Uterus (tissue), 4 donors: ENCODE results near the gene KLHL8. TPM values are rescaled to one million over a fixed set of nuclear protein-coding genes. Genes with fewer than 3 reads are reported as not detected.

Source experiments
- DNase-seq, 2 donors: peaks; one replicate each; pipeline ENCODE4 v3.0.0-alpha.2; 2019 to 2020
- H3K27ac ChIP-seq, 2 donors: fragments of 200-600 bp; sonication (generic); 1 replicate in 1 of 2; 2 replicates in 1 of 2; pipeline ENCODE4 v1.5.1; 2016 to 2018
- H3K27me3 ChIP-seq, 2 donors: fragments of 200-600 bp; sonication (generic); one replicate each; pipeline ENCODE4 v1.5.1; 2018 to 2019; ENCODE audit warnings: control low read depth in 1 of 2
- H3K36me3 ChIP-seq, 2 donors: fragments of 200-600 bp; sonication (generic); one replicate each; pipeline ENCODE4 v1.5.1; 2019; ENCODE audit warnings: control low read depth in 1 of 2
- H3K4me1 ChIP-seq, 2 donors: fragments of 200-600 bp; sonication (generic); one replicate each; pipeline ENCODE4 v1.5.1; 2018 to 2019; ENCODE audit warnings: control low read depth in 1 of 2
- H3K4me3 ChIP-seq, 2 donors: fragments of 200-600 bp; sonication (generic); 1 replicate in 1 of 2; 2 replicates in 1 of 2; pipeline ENCODE4 v1.5.1; 2018 to 2019; ENCODE audit warnings: mild to moderate bottlenecking in 1 of 2
- H3K9me3 ChIP-seq, 2 donors: fragments of 200-600 bp; sonication (generic); one replicate each; pipeline ENCODE4 v1.5.1; 2019; ENCODE audit warnings: control low read depth in 1 of 2
- POLR2A ChIP-seq, 2 donors: fragments of 450-650 bp; IDR thresholded peaks; one replicate each; pipeline ENCODE4 v1.6.1; 2016; ENCODE audit warnings: antibody characterized with exemption in 2 of 2, mild to moderate bottlenecking in 1 of 2, moderate library complexity in 1 of 2
- intact Hi-C: fragments of 100-400 bp; cut with DNase I; formaldehyde crosslinking; loops from one replicate; pipeline ENCODE4 v1.15.1; 2023; ENCODE audit warnings: low total_unique reads
- total RNA-seq, 4 donors: library from RNA; depleted of rRNA in 3 of 4; stranded (reverse); fragments of >200 nt in 3 of 4; gene quantifications; one replicate each; pipeline versions ENCODE4 v1.1.0 to v1.2.4, GENCODE V29; 2014 to 2023
- TF ChIP-seq, protein P1 (sequence below), 4 experiments: fragments of 200-600 bp in 2 of 4; fragments of 450-650 bp in 2 of 4; sonication (generic) in 2 of 4; IDR thresholded peaks; one replicate each; pipeline ENCODE4 v1.5.1; 2016 to 2019; ENCODE audit warnings: antibody characterized with exemption in 4 of 4, mild to moderate bottlenecking in 2 of 4, moderate library complexity in 1 of 4
- donor health status: DM: yes; HTN: yes; CAD: no.

KLHL8 gene
- total RNA-seq, 4 donors from 2014 or later: 10.0 to 31.8 (median 24.5) TPM

DNA sequence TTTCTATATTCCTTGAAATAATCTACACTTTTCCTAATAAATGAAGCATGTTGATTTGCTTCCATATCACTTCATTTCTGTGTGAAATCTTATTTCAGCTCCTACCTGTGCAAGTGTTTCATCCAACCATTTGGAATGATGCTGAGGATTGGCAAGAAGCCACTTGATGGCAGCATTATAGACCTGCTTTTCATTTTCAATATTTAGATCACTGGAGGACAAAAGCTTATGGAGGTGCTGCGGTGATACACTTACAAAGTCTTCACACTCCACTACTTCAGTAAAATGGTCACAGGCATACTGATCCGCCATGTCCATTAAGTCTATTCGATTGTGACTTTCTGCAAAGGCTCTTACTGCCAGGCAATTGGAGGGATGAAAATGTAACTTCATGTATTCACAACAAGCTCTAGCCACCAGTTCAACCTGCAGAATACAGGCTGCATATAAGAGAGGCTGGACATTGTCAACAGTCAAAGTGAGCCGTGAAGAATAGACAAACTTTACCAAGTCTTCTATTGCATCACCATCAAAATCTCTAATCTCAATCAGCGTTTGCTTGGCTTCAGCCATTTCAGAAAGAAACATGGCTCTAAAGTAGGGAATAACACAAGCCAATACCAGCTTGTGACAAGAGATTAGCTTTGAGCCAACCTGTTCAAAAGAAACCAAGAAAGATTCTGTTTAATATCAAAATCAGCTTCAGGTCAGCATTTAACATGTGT is 35.1 kb downstream of the KLHL8 start:
- Histone ChIP-seq H3K9me3 (no peaks in the 10 kb centered on the region), H3K27me3 (no peaks in the 10 kb centered on the region), H3K4me3 (no peak overlapping the region), H3K27ac (no peak overlapping the region), H3K4me1 (no peaks in the 10 kb centered on the region), H3K36me3 (no peaks in the 10 kb centered on the region)
- no peak for DNase-seq
- TF ChIP-seq POLR2A (IDR thresholded peaks at IDR 0.05): no peak
- TF ChIP-seq, protein P1, sequence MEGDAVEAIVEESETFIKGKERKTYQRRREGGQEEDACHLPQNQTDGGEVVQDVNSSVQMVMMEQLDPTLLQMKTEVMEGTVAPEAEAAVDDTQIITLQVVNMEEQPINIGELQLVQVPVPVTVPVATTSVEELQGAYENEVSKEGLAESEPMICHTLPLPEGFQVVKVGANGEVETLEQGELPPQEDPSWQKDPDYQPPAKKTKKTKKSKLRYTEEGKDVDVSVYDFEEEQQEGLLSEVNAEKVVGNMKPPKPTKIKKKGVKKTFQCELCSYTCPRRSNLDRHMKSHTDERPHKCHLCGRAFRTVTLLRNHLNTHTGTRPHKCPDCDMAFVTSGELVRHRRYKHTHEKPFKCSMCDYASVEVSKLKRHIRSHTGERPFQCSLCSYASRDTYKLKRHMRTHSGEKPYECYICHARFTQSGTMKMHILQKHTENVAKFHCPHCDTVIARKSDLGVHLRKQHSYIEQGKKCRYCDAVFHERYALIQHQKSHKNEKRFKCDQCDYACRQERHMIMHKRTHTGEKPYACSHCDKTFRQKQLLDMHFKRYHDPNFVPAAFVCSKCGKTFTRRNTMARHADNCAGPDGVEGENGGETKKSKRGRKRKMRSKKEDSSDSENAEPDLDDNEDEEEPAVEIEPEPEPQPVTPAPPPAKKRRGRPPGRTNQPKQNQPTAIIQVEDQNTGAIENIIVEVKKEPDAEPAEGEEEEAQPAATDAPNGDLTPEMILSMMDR (IDR thresholded peaks at IDR 0.05): no peak
- intact Hi-C loops: no loop called here

DNA sequence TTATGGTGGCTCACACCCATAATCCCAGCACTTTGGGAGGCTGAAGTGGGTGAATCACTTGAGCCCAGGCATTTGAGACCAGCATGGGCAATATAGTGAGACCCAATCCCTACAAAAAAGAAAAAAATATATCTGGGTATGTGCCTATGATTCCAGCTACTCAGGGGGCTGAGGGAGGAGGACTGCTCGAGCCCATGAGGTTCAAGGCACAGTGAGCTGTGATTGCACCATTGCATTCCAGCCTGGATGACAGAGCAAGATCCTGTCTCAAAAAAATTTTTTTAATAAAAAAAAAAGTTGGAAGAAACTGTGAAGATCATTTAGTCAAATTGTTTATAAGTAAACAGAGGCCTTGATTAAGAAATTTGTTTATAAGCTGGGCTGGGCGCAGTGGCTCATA is 39.7 kb downstream of the KLHL8 start:
- Histone ChIP-seq H3K27me3 (no peaks in the 10 kb centered on the region), H3K36me3 (no peaks in the 10 kb centered on the region), H3K27ac (no peak overlapping the region), H3K4me3 (no peak overlapping the region), H3K9me3 (no peaks in the 10 kb centered on the region), H3K4me1 (no peaks in the 10 kb centered on the region)
- DNase-seq: no peak
- intact Hi-C loops: no loop called here
- TF ChIP-seq POLR2A (IDR thresholded peaks at IDR 0.05): no peak
- TF ChIP-seq, protein P1 (IDR thresholded peaks at IDR 0.05): no peak

DNA sequence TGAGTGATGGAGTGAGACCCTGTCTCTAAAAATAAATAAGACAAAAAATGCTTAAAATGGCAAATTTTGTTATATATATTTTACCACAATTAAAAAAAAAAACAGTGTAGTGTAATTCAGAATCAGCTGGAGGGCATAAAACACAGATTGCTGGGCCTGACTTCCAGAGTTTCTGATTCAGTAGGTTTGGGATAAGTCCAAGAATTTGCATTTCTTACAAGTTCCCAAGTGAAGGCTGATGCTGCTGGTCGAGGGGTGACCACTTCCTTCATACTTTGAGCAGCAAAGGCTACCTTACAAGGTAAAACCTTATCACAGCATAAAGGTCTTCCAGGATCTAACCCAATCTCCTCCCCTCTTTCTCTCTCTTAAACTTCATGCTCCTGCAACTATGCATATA is 40.7 kb downstream of the KLHL8 start:
- TF ChIP-seq POLR2A (IDR thresholded peaks at IDR 0.05): no peak

DNA sequence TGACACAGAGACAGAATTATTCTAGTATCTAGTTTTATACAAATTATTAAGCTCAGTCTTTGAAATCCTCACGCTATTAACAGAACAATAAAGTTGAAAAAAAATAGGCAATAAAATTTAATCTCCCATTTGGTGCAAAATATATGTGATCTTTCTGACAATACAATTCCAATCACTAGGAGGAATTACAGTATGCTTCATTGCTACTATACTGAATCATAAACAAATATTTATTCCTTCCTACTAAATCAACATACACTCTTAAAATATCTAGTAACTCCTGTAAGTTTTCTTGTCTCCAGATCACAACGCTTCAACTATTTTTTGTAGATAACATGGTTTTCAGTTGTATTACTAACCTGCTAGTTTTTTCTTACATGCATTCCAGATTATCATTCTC is 45.7 kb downstream of the KLHL8 start:
- no peaks in the 10 kb centered on the region for H3K9me3 ChIP-seq
- H3K36me3 ChIP-seq: no peaks in the 10 kb centered on the region
- H3K27me3 ChIP-seq: no peaks in the 10 kb centered on the region
- H3K4me3 ChIP-seq: no peak overlapping the region
- no peak overlapping the region for H3K27ac ChIP-seq
- TF ChIP-seq, protein P1 (IDR thresholded peaks at IDR 0.05): no peak
- TF ChIP-seq POLR2A (IDR thresholded peaks at IDR 0.05): no peak
- intact Hi-C loops: no loop called here
- H3K4me1 ChIP-seq: no peaks in the 10 kb centered on the region
- DNase-seq: no peak

More for the DNA sequence above, 40.7 kb downstream of the KLHL8 start:
- Histone ChIP-seq H3K36me3 (no peaks in the 10 kb centered on the region), H3K27me3 (no peaks in the 10 kb centered on the region), H3K4me1 (no peaks in the 10 kb centered on the region), H3K9me3 (no peaks in the 10 kb centered on the region), H3K27ac (no peak overlapping the region), H3K4me3 (no peak overlapping the region)
- intact Hi-C loops: no loop called here
- no peak for DNase-seq

DNA sequence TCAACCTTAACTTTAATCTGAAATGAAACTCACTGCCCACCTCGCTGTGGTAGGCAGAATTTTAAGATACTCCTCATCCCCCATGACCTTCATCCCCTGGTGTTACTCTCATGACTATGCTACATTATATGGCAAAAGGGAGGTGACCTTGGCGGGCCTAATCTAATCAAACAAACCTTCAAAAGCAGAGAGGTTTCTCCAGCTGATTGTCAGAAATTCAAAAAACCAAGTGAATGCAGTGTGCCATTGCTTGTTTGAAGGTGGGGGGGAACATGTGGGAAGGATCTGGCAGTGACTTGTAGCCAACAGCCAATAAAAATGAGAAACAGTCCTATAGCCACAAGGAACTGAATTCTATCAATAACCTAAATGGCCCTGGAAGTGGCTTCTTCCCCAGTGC is 48.5 kb downstream of the KLHL8 start:
- intact Hi-C loops: no loop called here
- no peak overlapping the region for H3K4me3 ChIP-seq
- H3K4me1 ChIP-seq: no peaks in the 10 kb centered on the region
- H3K36me3 ChIP-seq: no peaks in the 10 kb centered on the region
- no peak for TF ChIP-seq POLR2A (IDR thresholded peaks at IDR 0.05)
- TF ChIP-seq, protein P1 (IDR thresholded peaks at IDR 0.05): no peak
- no peaks in the 10 kb centered on the region for H3K27me3 ChIP-seq
- no peak overlapping the region for H3K27ac ChIP-seq
- no peaks in the 10 kb centered on the region for H3K9me3 ChIP-seq
- no peak for DNase-seq
